Measurements from ENCODE around the gene CDK3.

Gene CDK3

GRCh38 chr17:75987041-75987440 lies 13.6 kb upstream of the CDK3 start:
- H3K79me2 ChIP-seq (ENCODE audit: low read length), result no peaks in the 10 kb centered on the region; the same call in 1 of the 2 replicates
- H2AFZ ChIP-seq (ENCODE audit: low read length), result no peak overlapping the region
- H3K4me1 ChIP-seq (ENCODE audit: low read length), result no peaks in the 10 kb centered on the region
- H3K4me3 ChIP-seq (ENCODE audit: low read length), result no peak overlapping the region
- H3K27ac ChIP-seq (ENCODE audit: low read length), result no peak overlapping the region
- no peaks in the 10 kb centered on the region for H4K20me1 ChIP-seq (ENCODE audit: insufficient read depth, low read length)
- H3K27me3 ChIP-seq (replicated peaks; ENCODE audit: insufficient read depth, low read length), result no peaks in the 10 kb centered on the region
- TF ChIP-seq CTCF (IDR thresholded peaks at IDR 0.05; ENCODE audit: low read length), result no peak
- no peak for TF ChIP-seq EZH2 (optimal IDR thresholded peaks at IDR 0.05; ENCODE audit: low read depth, low read length)
- no peak for TF ChIP-seq EZH2phosphoT487 (IDR thresholded peaks at IDR 0.05; ENCODE audit: low read length)
- no peaks in the 10 kb centered on the region for H3F3A ChIP-seq (ENCODE audit: insufficient read depth, low read length)
- H3K9me3 ChIP-seq (replicated peaks; ENCODE audit: insufficient read depth, low read length), result no peaks in the 10 kb centered on the region
- no peak overlapping the region for H3K4me2 ChIP-seq (ENCODE audit: low read depth, low read length)
- H3K36me3 ChIP-seq (replicated peaks; ENCODE audit: insufficient read depth, low read length), result no peaks in the 10 kb centered on the region
- H3K9ac ChIP-seq (ENCODE audit: low read length), result no peak overlapping the region
- DNase-seq, result no peak
- H3K9me2 ChIP-seq (replicated peaks; ENCODE audit: insufficient read depth, low read length), result no peaks in the 10 kb centered on the region

GRCh38 chr17:75991396-75991795 lies 9.3 kb upstream of the CDK3 start:
- H4K20me1 ChIP-seq (ENCODE audit: insufficient read depth, low read length), result no peaks in the 10 kb centered on the region
- no peaks in the 10 kb centered on the region for H3F3A ChIP-seq (ENCODE audit: insufficient read depth, low read length)
- H2AFZ ChIP-seq (ENCODE audit: low read length), result no peak overlapping the region
- no peaks in the 10 kb centered on the region for H3K36me3 ChIP-seq (replicated peaks; ENCODE audit: insufficient read depth, low read length)
- no peaks in the 10 kb centered on the region for H3K79me2 ChIP-seq (ENCODE audit: low read length)
- no peak for DNase-seq
- H3K4me2 ChIP-seq (ENCODE audit: low read depth, low read length), result no peak overlapping the region
- H3K27ac ChIP-seq (ENCODE audit: low read length), result no peak overlapping the region
- TF ChIP-seq EZH2 (optimal IDR thresholded peaks at IDR 0.05; ENCODE audit: low read depth, low read length), result no peak
- TF ChIP-seq CTCF (IDR thresholded peaks at IDR 0.05; ENCODE audit: low read length), result no peak
- no peak for TF ChIP-seq EZH2phosphoT487 (IDR thresholded peaks at IDR 0.05; ENCODE audit: low read length)
- H3K9me3 ChIP-seq (replicated peaks; ENCODE audit: insufficient read depth, low read length), result no peaks in the 10 kb centered on the region
- H3K27me3 ChIP-seq (replicated peaks; ENCODE audit: insufficient read depth, low read length), result no peaks in the 10 kb centered on the region
- H3K4me1 ChIP-seq (ENCODE audit: low read length), result no peaks in the 10 kb centered on the region
- no peak overlapping the region for H3K4me3 ChIP-seq (ENCODE audit: low read length)
- H3K9me2 ChIP-seq (replicated peaks; ENCODE audit: insufficient read depth, low read length), result no peaks in the 10 kb centered on the region
- H3K9ac ChIP-seq (ENCODE audit: low read length), result no peak overlapping the region

GRCh38 chr17:75994802-75995370 lies 5.8 kb upstream of the CDK3 start:
- H3K4me3 ChIP-seq (ENCODE audit: low read length), result no peak overlapping the region
- H3K36me3 ChIP-seq (replicated peaks; ENCODE audit: insufficient read depth, low read length), result no peaks in the 10 kb centered on the region
- H3K4me2 ChIP-seq (ENCODE audit: low read depth, low read length), result no peak overlapping the region
- H3K27ac ChIP-seq (ENCODE audit: low read length), result no peak overlapping the region
- H2AFZ ChIP-seq (ENCODE audit: low read length), result no peak overlapping the region
- no peak overlapping the region for H3K9ac ChIP-seq (ENCODE audit: low read length)
- no peaks in the 10 kb centered on the region for H3K79me2 ChIP-seq (ENCODE audit: low read length)
- DNase-seq, result no peak
- no peaks in the 10 kb centered on the region for H4K20me1 ChIP-seq (ENCODE audit: insufficient read depth, low read length)
- H3K9me3 ChIP-seq (replicated peaks; ENCODE audit: insufficient read depth, low read length), result no peaks in the 10 kb centered on the region
- no peaks in the 10 kb centered on the region for H3K27me3 ChIP-seq (replicated peaks; ENCODE audit: insufficient read depth, low read length)
- H3K9me2 ChIP-seq (replicated peaks; ENCODE audit: insufficient read depth, low read length), result no peaks in the 10 kb centered on the region
- H3F3A ChIP-seq (ENCODE audit: insufficient read depth, low read length), result no peaks in the 10 kb centered on the region
- TF ChIP-seq CTCF (IDR thresholded peaks at IDR 0.05; ENCODE audit: low read length), result no peak
- TF ChIP-seq EZH2 (optimal IDR thresholded peaks at IDR 0.05; ENCODE audit: low read depth, low read length), result no peak
- no peak for TF ChIP-seq EZH2phosphoT487 (IDR thresholded peaks at IDR 0.05; ENCODE audit: low read length)
- H3K4me1 ChIP-seq (ENCODE audit: low read length), result no peaks in the 10 kb centered on the region

Data from MM.1S (cell line).